Caco-2 (cell line): ENCODE measurements around the gene NCOA6. TPM values are rescaled to one million over a fixed set of nuclear protein-coding genes. Genes with fewer than 3 reads are reported as not detected.

Source experiments
- BruUV-seq: library from RNA; stranded (reverse); fragments of 400-500 nt; replicated peaks from 2 replicates; lab custom pipeline; 2021; lab: Mats Ljungman, UMichigan
- CTCF ChIA-PET: fragments of 300-600 bp; sonication (Branson Sonifier 250); formaldehyde crosslinking; loops from one replicate; lab custom pipeline; 2022; ENCODE audit warnings: antibody characterized with exemption; lab: Charles Lee
- POLR2A ChIA-PET: fragments of 300-600 bp; sonication (Branson Sonifier 250); formaldehyde crosslinking; loops from one replicate; lab custom pipeline; 2022; ENCODE audit warnings: antibody characterized with exemption; lab: Charles Lee
- DNase-seq, 2 experiments: peaks; one replicate each; pipeline versions ENCODE4 v3.0.0 to v3.0.0-alpha.2; 2020 to 2022
- H3K27me3 ChIP-seq: replicated peaks from 2 replicates; pipeline ENCODE4 v1.6.0; 2011; ENCODE audit warnings: low read length; ENCODE audit not compliant: control insufficient read depth, insufficient read depth
- H3K36me3 ChIP-seq: 2 replicates; pipeline ENCODE4 v1.5.1; 2011; ENCODE audit warnings: low read length; ENCODE audit not compliant: control insufficient read depth, insufficient read depth
- H3K4me1 ChIP-seq: fragments of 250-450 bp; sonication (Bioruptor Pico); 2 replicates; pipeline ENCODE4 v1.5.1; 2020; ENCODE audit warnings: mild to moderate bottlenecking
- H3K4me3 ChIP-seq: 2 replicates; pipeline ENCODE4 v1.5.1; 2011; ENCODE audit warnings: low read depth, mild to moderate bottlenecking, control low read depth, low read length
- H3K9me3 ChIP-seq: fragments of 250-450 bp; sonication (Bioruptor Pico); 2 replicates; pipeline ENCODE4 v1.5.1; 2020; ENCODE audit warnings: mild to moderate bottlenecking, moderate library complexity
- H3K27ac Mint-ChIP-seq: one replicate; pipeline ENCODE4 v1.8.0; 2022; ENCODE audit warnings: mixed read lengths; ENCODE audit not compliant: unreplicated experiment
- H3K27me3 Mint-ChIP-seq: one replicate; pipeline ENCODE4 v1.8.0; 2022; ENCODE audit warnings: mixed read lengths; ENCODE audit not compliant: insufficient read depth, unreplicated experiment
- H3K36me3 Mint-ChIP-seq: one replicate; pipeline ENCODE4 v1.8.0; 2022; ENCODE audit warnings: mild to moderate bottlenecking, mixed read lengths; ENCODE audit not compliant: insufficient read depth, unreplicated experiment
- H3K4me1 Mint-ChIP-seq: one replicate; pipeline ENCODE4 v1.8.0; 2022; ENCODE audit warnings: low read depth, mixed read lengths; ENCODE audit not compliant: unreplicated experiment
- H3K4me3 Mint-ChIP-seq: one replicate; pipeline ENCODE4 v1.8.0; 2022; ENCODE audit warnings: mild to moderate bottlenecking, moderate library complexity, mixed read lengths; ENCODE audit not compliant: unreplicated experiment
- H3K9me3 Mint-ChIP-seq: one replicate; pipeline ENCODE4 v1.8.0; 2022; ENCODE audit warnings: mixed read lengths; ENCODE audit not compliant: unreplicated experiment
- CTCF ChIP-seq, 2 experiments: fragments of 200-600 bp in 1 of 2; IDR thresholded peaks; 1 replicate in 1 of 2; 2 replicates in 1 of 2; pipeline versions ENCODE4 v1.5.1 to v1.8.0; 2011 to 2022; ENCODE audit warnings: antibody characterized with exemption in 1 of 2, control low read depth in 1 of 2, inconsistent platforms in 1 of 2, low read depth in 1 of 2, low read length in 1 of 2, mild to moderate bottlenecking in 1 of 2, moderate library complexity in 1 of 2; ENCODE audit not compliant: insufficient read depth in 1 of 2, severe bottlenecking in 1 of 2, unreplicated experiment in 1 of 2
- intact Hi-C: fragments of 100-400 bp; cut with micrococcal nuclease; formaldehyde crosslinking; loops from one replicate; pipeline ENCODE4 v1.10.0; 2022; ENCODE audit not compliant: unreplicated experiment
- total RNA-seq: library from RNA; stranded (reverse); gene quantifications from 2 replicates; pipeline ENCODE4 v1.2.3, GENCODE V29; 2022

Gene NCOA6
- total RNA-seq, 1 experiment from 2014 or later, result 65.1 TPM

GRCh38 chr20:34829191-34829590, 3.7 kb upstream of the NCOA6 start:
- POLR2A ChIA-PET, result no interaction called here
- peaks cover 5% of the 10 kb centered on the region for H3K27me3 Mint-ChIP-seq

GRCh38 chr20:34824806-34825529, 483 bp downstream of the NCOA6 start:
- H3K4me1 Mint-ChIP-seq, result peaks cover 20% of the 10 kb centered on the region
- intact Hi-C loops, result loop anchor here (1.0 kb wide), 2 partner anchors 51 to 56 kb away; partner anchors contain the start of gene ACSS2
- H3K4me1 ChIP-seq, result peaks cover 15% of the 10 kb centered on the region
- peak overlapping the region; percentile 97 for H3K4me3 ChIP-seq
- no peaks in the 10 kb centered on the region for H3K27me3 ChIP-seq
- peak overlapping the region; percentile 92 for H3K4me3 Mint-ChIP-seq
- ChIA-PET POLR2A (interaction anchor here (0.5 to 1.8 kb wide), 12 partner anchors 18 to 1129 kb away, joined by 3 to 15 read pairs (median 3); partner anchors contain the start of genes ACSS2, CEP250, GSS and MYH7B), CTCF (interaction anchor here (0.6 to 2.8 kb wide), 13 partner anchors 11 to 1129 kb away, joined by 3 to 10 read pairs (median 5); partner anchors contain the start of genes ACSS2, EDEM2, GSS and MYH7B)
- peak; percentile 85 to 91 for DNase-seq
- peaks cover 34% of the 10 kb centered on the region for H3K36me3 Mint-ChIP-seq
- no peaks in the 10 kb centered on the region for H3K9me3 Mint-ChIP-seq
- H3K27me3 Mint-ChIP-seq, result no peaks in the 10 kb centered on the region
- H3K9me3 ChIP-seq, result no peaks in the 10 kb centered on the region
- no TSS peak for BruUV-seq
- no peaks in the 10 kb centered on the region; the same call in 1 of the 2 replicates for H3K36me3 ChIP-seq
- peak in 1 of 2 experiments; percentile 32 for TF ChIP-seq CTCF (IDR thresholded peaks at IDR 0.05; ENCODE audit: insufficient read depth in 1 of 2, low read depth in 1 of 2, low read length in 1 of 2, severe bottlenecking in 1 of 2, unreplicated experiment in 1 of 2)
- peak overlapping the region; percentile 83 for H3K27ac Mint-ChIP-seq

More at GRCh38 chr20:34829191-34829590, 3.7 kb upstream of the NCOA6 start:
- Mint-ChIP-seq H3K36me3 (peaks cover 13% of the 10 kb centered on the region), H3K9me3 (no peaks in the 10 kb centered on the region), H3K4me1 (peaks cover 7% of the 10 kb centered on the region), H3K27ac (no peak overlapping the region), H3K4me3 (no peak overlapping the region)
- peak in 1 of 2 experiments; percentile 8 for TF ChIP-seq CTCF (IDR thresholded peaks at IDR 0.05; ENCODE audit: insufficient read depth in 1 of 2, low read depth in 1 of 2, low read length in 1 of 2, severe bottlenecking in 1 of 2, unreplicated experiment in 1 of 2)
- DNase-seq, result no peak
- Histone ChIP-seq H3K27me3 (no peaks in the 10 kb centered on the region), H3K4me3 (no peak overlapping the region), H3K36me3 (no peaks in the 10 kb centered on the region), H3K4me1 (peaks cover 2% of the 10 kb centered on the region; the same call in 1 of the 2 replicates), H3K9me3 (no peaks in the 10 kb centered on the region)
- BruUV-seq, result no TSS peak
- CTCF ChIA-PET, result no interaction called here
- intact Hi-C loops, result no loop called here

DNA sequence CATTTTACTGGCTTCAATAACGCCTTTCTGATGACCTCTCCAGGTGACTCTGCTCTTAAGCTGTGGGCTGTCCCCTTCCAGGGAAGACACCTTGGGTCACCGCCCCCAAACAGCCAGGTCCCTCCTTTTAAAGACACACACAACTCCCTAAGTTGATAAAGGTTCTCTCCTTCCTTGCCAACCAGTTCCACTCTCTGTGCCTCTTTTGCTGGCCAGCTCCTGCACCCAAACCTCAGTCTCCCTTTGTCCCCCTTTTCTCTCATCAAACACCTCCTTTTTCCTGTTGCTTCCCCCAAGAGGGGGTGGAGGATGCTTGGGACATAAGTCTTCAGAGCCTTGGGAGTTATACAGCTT, 1.0 kb downstream of the NCOA6 start:
- H3K4me1 Mint-ChIP-seq, result peaks cover 20% of the 10 kb centered on the region
- peaks cover 34% of the 10 kb centered on the region for H3K36me3 Mint-ChIP-seq
- H3K9me3 Mint-ChIP-seq, result no peaks in the 10 kb centered on the region
- H3K4me3 Mint-ChIP-seq, result peak overlapping the region; percentile 92
- Histone ChIP-seq H3K4me1 (peaks cover 15% of the 10 kb centered on the region), H3K4me3 (peak overlapping the region; percentile 97), H3K36me3 (no peaks in the 10 kb centered on the region; the same call in 1 of the 2 replicates), H3K27me3 (no peaks in the 10 kb centered on the region), H3K9me3 (no peaks in the 10 kb centered on the region)
- ChIA-PET CTCF (interaction anchor here (0.8 to 2.8 kb wide), 6 partner anchors 14 to 1130 kb away, joined by 3 to 10 read pairs (median 6); partner anchors contain the start of genes ACSS2, EDEM2 and SCAND1), POLR2A (interaction anchor here (0.6 to 1.8 kb wide), 9 partner anchors 18 to 440 kb away, joined by 3 to 15 read pairs (median 3); partner anchors contain the start of genes ACSS2, GSS, MYH7B and TP53INP2)
- no peak for TF ChIP-seq CTCF (IDR thresholded peaks at IDR 0.05; ENCODE audit: insufficient read depth in 1 of 2, low read depth in 1 of 2, low read length in 1 of 2, severe bottlenecking in 1 of 2, unreplicated experiment in 1 of 2)
- peak; percentile 93 to 95 for DNase-seq
- intact Hi-C loops, result loop anchor here (1.0 kb wide), 2 partner anchors 52 to 55 kb away; partner anchors contain the start of gene ACSS2
- H3K27ac Mint-ChIP-seq, result peak overlapping the region; percentile 83
- no peaks in the 10 kb centered on the region for H3K27me3 Mint-ChIP-seq
- no TSS peak for BruUV-seq
